ENCODE measurements around the gene ANXA10. TPM values are rescaled to one million over a fixed set of nuclear protein-coding genes. Genes with fewer than 3 reads are reported as not detected.

Gene ANXA10
- total and polyA plus RNA-seq, 2 of the 4 experiments (the other 2 are of a cell fraction) = 0.44 to 0.72 TPM

GRCh38 chr4:168152837-168153500 lies 60.6 kb downstream of the ANXA10 start:
- POLR2A ChIA-PET (ENCODE audit: unreplicated experiment) = no interaction called here

More at GRCh38 chr4:168152837-168153500, 60.6 kb downstream of the ANXA10 start:
- H4K8ac ChIP-seq (ENCODE audit: low read depth in 2 of 2, low read length in 2 of 2) = no peak overlapping the region; a peak in 2 of 4 replicates
- no peak overlapping the region for H3K4me3 ChIP-seq (ENCODE audit: insufficient read depth, low read depth, low read length)
- H2AK9ac ChIP-seq (replicated peaks; ENCODE audit: low read depth, low read length, poor library complexity) = no peak overlapping the region
- ATAC-seq (ENCODE audit: low read depth) = no peak
- H3K9me3 ChIP-seq (ENCODE audit: control insufficient read depth, insufficient read depth, low read length) = no peaks in the 10 kb centered on the region
- TF ChIP-seq, protein P1, sequence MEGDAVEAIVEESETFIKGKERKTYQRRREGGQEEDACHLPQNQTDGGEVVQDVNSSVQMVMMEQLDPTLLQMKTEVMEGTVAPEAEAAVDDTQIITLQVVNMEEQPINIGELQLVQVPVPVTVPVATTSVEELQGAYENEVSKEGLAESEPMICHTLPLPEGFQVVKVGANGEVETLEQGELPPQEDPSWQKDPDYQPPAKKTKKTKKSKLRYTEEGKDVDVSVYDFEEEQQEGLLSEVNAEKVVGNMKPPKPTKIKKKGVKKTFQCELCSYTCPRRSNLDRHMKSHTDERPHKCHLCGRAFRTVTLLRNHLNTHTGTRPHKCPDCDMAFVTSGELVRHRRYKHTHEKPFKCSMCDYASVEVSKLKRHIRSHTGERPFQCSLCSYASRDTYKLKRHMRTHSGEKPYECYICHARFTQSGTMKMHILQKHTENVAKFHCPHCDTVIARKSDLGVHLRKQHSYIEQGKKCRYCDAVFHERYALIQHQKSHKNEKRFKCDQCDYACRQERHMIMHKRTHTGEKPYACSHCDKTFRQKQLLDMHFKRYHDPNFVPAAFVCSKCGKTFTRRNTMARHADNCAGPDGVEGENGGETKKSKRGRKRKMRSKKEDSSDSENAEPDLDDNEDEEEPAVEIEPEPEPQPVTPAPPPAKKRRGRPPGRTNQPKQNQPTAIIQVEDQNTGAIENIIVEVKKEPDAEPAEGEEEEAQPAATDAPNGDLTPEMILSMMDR (conservative IDR thresholded peaks at IDR 0.05; ENCODE audit: low read depth, low read length) = no peak
- TF ChIP-seq RAD21 (IDR thresholded peaks at IDR 0.05; ENCODE audit: low read length) = no peak
- TF ChIP-seq MAZ (IDR thresholded peaks at IDR 0.05; ENCODE audit: borderline replicate concordance, low read depth, low read length) = no peak
- no peak for TF ChIP-seq POLR2A (IDR thresholded peaks at IDR 0.05; ENCODE audit: low read depth, low read length)
- TF ChIP-seq, protein P2, sequence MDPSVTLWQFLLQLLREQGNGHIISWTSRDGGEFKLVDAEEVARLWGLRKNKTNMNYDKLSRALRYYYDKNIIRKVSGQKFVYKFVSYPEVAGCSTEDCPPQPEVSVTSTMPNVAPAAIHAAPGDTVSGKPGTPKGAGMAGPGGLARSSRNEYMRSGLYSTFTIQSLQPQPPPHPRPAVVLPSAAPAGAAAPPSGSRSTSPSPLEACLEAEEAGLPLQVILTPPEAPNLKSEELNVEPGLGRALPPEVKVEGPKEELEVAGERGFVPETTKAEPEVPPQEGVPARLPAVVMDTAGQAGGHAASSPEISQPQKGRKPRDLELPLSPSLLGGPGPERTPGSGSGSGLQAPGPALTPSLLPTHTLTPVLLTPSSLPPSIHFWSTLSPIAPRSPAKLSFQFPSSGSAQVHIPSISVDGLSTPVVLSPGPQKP (IDR thresholded peaks at IDR 0.05; ENCODE audit: borderline replicate concordance, low read depth, low read length) = no peak
- TF ChIP-seq NFE2L2 (IDR thresholded peaks at IDR 0.05; ENCODE audit: low read depth, low read length) = no peak
- H2AFZ ChIP-seq (replicated peaks; ENCODE audit: low read length, poor library complexity) = peak overlapping the region; percentile 58
- H2BK120ac ChIP-seq (ENCODE audit: low read depth, low read length) = no peak overlapping the region
- H3K9ac ChIP-seq (ENCODE audit: low read depth, low read length) = no peak overlapping the region
- no CpG with 5 or more reads among the region's 8 CpGs for WGBS, 2 experiments (ENCODE audit: extremely low coverage in 2 of 2, insufficient read length in 1 of 2)
- no peak overlapping the region for H3K14ac ChIP-seq (replicated peaks; ENCODE audit: low read depth, low read length)
- H3K4me2 ChIP-seq (ENCODE audit: low read depth, low read length) = peak overlapping the region; percentile 27; the same call in 1 of the 2 replicates
- H3K79me1 ChIP-seq (ENCODE audit: low read depth in 1 of 2, low read length in 2 of 2) = no peaks in the 10 kb centered on the region
- no peak overlapping the region for H3K4ac ChIP-seq (ENCODE audit: low read depth, low read length)
- dilution Hi-C loops (cut with HindIII; ENCODE audit: low sequenced_read_pairs, unreplicated experiment) (no loop called here), in situ Hi-C loops (cut with MboI; ENCODE audit: low sequenced_read_pairs) (no loop called here), intact Hi-C loops (cut with micrococcal nuclease) (loop anchor here (5.0 to 10.0 kb wide), 2 partner anchors 528 to 1986 kb away; no protein-coding TSS in a partner anchor)
- no peak overlapping the region for H3K56ac ChIP-seq (ENCODE audit: extremely low read depth, insufficient read depth, low read length)
- H4K5ac ChIP-seq (ENCODE audit: low read depth, low read length) = no peak overlapping the region; the same call in 1 of the 2 replicates
- H3K36me3 ChIP-seq (ENCODE audit: control insufficient read depth, insufficient read depth, low read length) = no peaks in the 10 kb centered on the region
- no peak overlapping the region for H4K91ac ChIP-seq (ENCODE audit: insufficient read depth, low read depth, low read length)
- H3K9me1 ChIP-seq (ENCODE audit: insufficient read depth, low read length) = peaks cover 2% of the 10 kb centered on the region; the same call in 1 of the 2 replicates
- H3K27ac ChIP-seq (ENCODE audit: insufficient read depth, low read length) = no peak overlapping the region
- H4K20me1 ChIP-seq (ENCODE audit: insufficient read depth, low read length) = no peaks in the 10 kb centered on the region
- H3K23ac ChIP-seq (ENCODE audit: low read depth, low read length) = no peak overlapping the region
- no peak overlapping the region for H3K18ac ChIP-seq (ENCODE audit: low read depth, low read length)
- no peak overlapping the region for H2BK20ac ChIP-seq (ENCODE audit: low read depth, low read length)
- no peak overlapping the region for H2BK5ac ChIP-seq (ENCODE audit: low read depth, low read length, poor library complexity, severe bottlenecking)
- no peak overlapping the region for H2BK15ac ChIP-seq (ENCODE audit: low read depth, low read length)
- H3K27me3 ChIP-seq (ENCODE audit: control insufficient read depth, insufficient read depth, low read length) = no peaks in the 10 kb centered on the region
- CTCF ChIA-PET = interaction anchor here (0.6 to 1.9 kb wide), 11 partner anchors 8 to 1131 kb away, joined by 3 to 10 read pairs (median 4); no protein-coding TSS in a partner anchor
- no peak for DNase-seq
- H2AK5ac ChIP-seq (ENCODE audit: low read depth, low read length) = no peak overlapping the region
- no TSS peak for BruUV-seq (replicated peaks)
- no peaks in the 10 kb centered on the region for H3K4me1 ChIP-seq (ENCODE audit: control insufficient read depth, insufficient read depth, low read length)
